Esophagus squamous epithelium (tissue), 4 donors: ENCODE measurements around the gene OPCML.

ENCODE experiments used
- POLR2A ChIP-seq, 4 donors: fragments of 450-650 bp; IDR thresholded peaks; one replicate each; pipeline ENCODE4 v1.6.1; 2017; ENCODE audit warnings: antibody characterized with exemption in 4 of 4, mild to moderate bottlenecking in 4 of 4, moderate library complexity in 3 of 4
- TF ChIP-seq, protein P1 (sequence below), 6 experiments: fragments of 450-650 bp in 4 of 6; fragments of 200-600 bp in 2 of 6; sonication (generic) in 2 of 6; IDR thresholded peaks; one replicate each; pipeline ENCODE4 v1.5.1; 2016 to 2019; ENCODE audit warnings: antibody characterized with exemption in 6 of 6, mild to moderate bottlenecking in 4 of 6, moderate library complexity in 4 of 6

DNA sequence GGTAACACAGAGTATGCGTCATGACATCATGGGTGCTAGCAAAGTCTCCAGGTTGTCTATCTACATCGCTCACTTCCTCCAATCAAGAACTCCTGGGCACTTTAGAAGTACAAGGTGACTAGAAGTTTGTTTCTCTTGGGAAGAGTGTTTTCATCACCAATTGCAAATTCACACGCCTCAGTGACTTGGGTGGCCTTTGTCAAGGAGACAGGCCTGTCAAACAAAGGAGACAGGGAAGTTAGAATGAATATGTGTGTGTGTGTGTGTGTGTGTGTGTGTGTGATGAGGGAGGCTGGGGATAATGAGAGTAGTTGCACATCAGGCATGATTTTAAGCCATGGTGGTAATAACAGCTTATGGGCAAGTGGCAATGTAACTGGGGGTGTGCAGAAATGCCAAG, 953.2 kb downstream of the OPCML start:
- TF ChIP-seq, protein P1, sequence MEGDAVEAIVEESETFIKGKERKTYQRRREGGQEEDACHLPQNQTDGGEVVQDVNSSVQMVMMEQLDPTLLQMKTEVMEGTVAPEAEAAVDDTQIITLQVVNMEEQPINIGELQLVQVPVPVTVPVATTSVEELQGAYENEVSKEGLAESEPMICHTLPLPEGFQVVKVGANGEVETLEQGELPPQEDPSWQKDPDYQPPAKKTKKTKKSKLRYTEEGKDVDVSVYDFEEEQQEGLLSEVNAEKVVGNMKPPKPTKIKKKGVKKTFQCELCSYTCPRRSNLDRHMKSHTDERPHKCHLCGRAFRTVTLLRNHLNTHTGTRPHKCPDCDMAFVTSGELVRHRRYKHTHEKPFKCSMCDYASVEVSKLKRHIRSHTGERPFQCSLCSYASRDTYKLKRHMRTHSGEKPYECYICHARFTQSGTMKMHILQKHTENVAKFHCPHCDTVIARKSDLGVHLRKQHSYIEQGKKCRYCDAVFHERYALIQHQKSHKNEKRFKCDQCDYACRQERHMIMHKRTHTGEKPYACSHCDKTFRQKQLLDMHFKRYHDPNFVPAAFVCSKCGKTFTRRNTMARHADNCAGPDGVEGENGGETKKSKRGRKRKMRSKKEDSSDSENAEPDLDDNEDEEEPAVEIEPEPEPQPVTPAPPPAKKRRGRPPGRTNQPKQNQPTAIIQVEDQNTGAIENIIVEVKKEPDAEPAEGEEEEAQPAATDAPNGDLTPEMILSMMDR (IDR thresholded peaks at IDR 0.05), result no peak
- no peak for TF ChIP-seq POLR2A (IDR thresholded peaks at IDR 0.05)
